SU-DHL-6 (cell line): Measurements from ENCODE around the gene UVSSA.

Source experiments
- H2AFZ ChIP-seq: fragments of 200-600 bp; sonication (generic); 2 replicates; pipeline ENCODE4 v1.6.1; 2014; ENCODE audit warnings: low read depth, mild to moderate bottlenecking, moderate library complexity, mixed read lengths, antibody characterized with exemption, low read length; ENCODE audit not compliant: severe bottlenecking
- H3F3A ChIP-seq: fragments of 200-600 bp; shearing (Covaris generic); 2 replicates; pipeline ENCODE4 v1.6.0; 2016; ENCODE audit warnings: antibody characterized with exemption, mild to moderate bottlenecking; ENCODE audit not compliant: insufficient read depth
- H3K27ac ChIP-seq: fragments of 200-600 bp; sonication (generic); 2 replicates; pipeline ENCODE4 v1.5.1; 2016; ENCODE audit warnings: low read depth, mild to moderate bottlenecking, low read length, moderate library complexity, mixed read lengths
- H3K27me3 ChIP-seq: fragments of 200-600 bp; sonication (generic), shearing (Covaris generic); 2 replicates; pipeline ENCODE4 v1.6.0; 2014; ENCODE audit warnings: mild to moderate bottlenecking, low read length
- H3K36me3 ChIP-seq: fragments of 200-600 bp; sonication (generic); 2 replicates; pipeline ENCODE4 v1.6.1; 2014; ENCODE audit warnings: mild to moderate bottlenecking, low read length, mixed read lengths
- H3K4me2 ChIP-seq: fragments of 300-600, 200-600 bp; shearing (Covaris generic), sonication (generic); 2 replicates; pipeline ENCODE4 v1.6.0; 2014; ENCODE audit warnings: low read length, low read depth, mild to moderate bottlenecking; ENCODE audit not compliant: poor library complexity, severe bottlenecking
- H3K4me3 ChIP-seq: fragments of 200-600 bp; sonication (generic); 2 replicates; pipeline ENCODE4 v1.5.1; 2014; ENCODE audit warnings: antibody characterized with exemption, low read length, mild to moderate bottlenecking, mixed read lengths; ENCODE audit not compliant: insufficient read depth, poor library complexity, severe bottlenecking
- H3K79me2 ChIP-seq: fragments of 200-600 bp; sonication (generic); 2 replicates; pipeline ENCODE4 v1.6.1; 2014; ENCODE audit warnings: mild to moderate bottlenecking, low read length, moderate library complexity; ENCODE audit not compliant: insufficient read depth
- H3K9ac ChIP-seq: fragments of 200-600 bp; sonication (generic); 2 replicates; pipeline ENCODE4 v1.7.0; 2014; ENCODE audit warnings: mild to moderate bottlenecking, low read length
- H3K9me2 ChIP-seq: fragments of 200-600 bp; sonication (generic); replicated peaks from 2 replicates; pipeline ENCODE4 v1.6.1; 2014; ENCODE audit warnings: low read length; ENCODE audit not compliant: insufficient read depth
- H3K9me3 ChIP-seq: fragments of 200-600 bp; sonication (generic); 2 replicates; pipeline ENCODE4 v1.6.1; 2014; ENCODE audit warnings: low read length, mixed read lengths; ENCODE audit not compliant: insufficient read depth
- H4K20me1 ChIP-seq: fragments of 200-600 bp; sonication (generic); 2 replicates; pipeline ENCODE4 v1.6.1; 2014; ENCODE audit warnings: low read depth, mild to moderate bottlenecking, antibody characterized with exemption, low read length, moderate library complexity, mixed read lengths
- CTCF ChIP-seq: fragments of 200-600 bp; sonication (generic); IDR thresholded peaks from one replicate; pipeline ENCODE4 v1.5.1; 2017; ENCODE audit warnings: antibody characterized with exemption, mild to moderate bottlenecking, low read length, moderate library complexity; ENCODE audit not compliant: insufficient read depth, poor library complexity, severe bottlenecking
- EZH2phosphoT487 ChIP-seq: fragments of 200-600 bp; sonication (generic), shearing (Covaris generic); conservative IDR thresholded peaks from 2 replicates; pipeline ENCODE4 v1.6.1; 2018; ENCODE audit warnings: mild to moderate bottlenecking, antibody characterized with exemption, low read length, moderate library complexity, mixed read lengths

Gene UVSSA

GRCh38 chr4:1318488-1319213 lies 28.4 kb upstream of the UVSSA start:
- no peaks in the 10 kb centered on the region for H3F3A ChIP-seq

GRCh38 chr4:1321486-1321885 lies 25.5 kb upstream of the UVSSA start:
- Histone ChIP-seq H2AFZ (no peak overlapping the region), H3F3A (no peaks in the 10 kb centered on the region), H3K9me2 (no peaks in the 10 kb centered on the region), H3K79me2 (no peaks in the 10 kb centered on the region), H3K9me3 (no peaks in the 10 kb centered on the region), H4K20me1 (no peaks in the 10 kb centered on the region), H3K27ac (no peak overlapping the region), H3K36me3 (no peaks in the 10 kb centered on the region), H3K9ac (no peak overlapping the region), H3K27me3 (no peaks in the 10 kb centered on the region), H3K4me2 (no peak overlapping the region), H3K4me3 (no peak overlapping the region)
- TF ChIP-seq EZH2phosphoT487 (no peak), CTCF (no peak)

More at GRCh38 chr4:1318488-1319213, 28.4 kb upstream of the UVSSA start:
- no peak overlapping the region for H3K9ac ChIP-seq
- no peak overlapping the region for H2AFZ ChIP-seq
- no peaks in the 10 kb centered on the region for H3K9me3 ChIP-seq
- no peak overlapping the region for H3K4me2 ChIP-seq
- no peak overlapping the region for H3K27ac ChIP-seq
- no peaks in the 10 kb centered on the region for H3K27me3 ChIP-seq
- no peaks in the 10 kb centered on the region for H3K79me2 ChIP-seq
- H3K4me3 ChIP-seq: no peak overlapping the region
- no peaks in the 10 kb centered on the region for H3K9me2 ChIP-seq
- H3K36me3 ChIP-seq: peaks cover 4% of the 10 kb centered on the region; the same call in 1 of the 2 replicates
- TF ChIP-seq EZH2phosphoT487 (no peak), CTCF (peak; percentile 28)
- H4K20me1 ChIP-seq: no peaks in the 10 kb centered on the region

GRCh38 chr4:1321946-1322650 lies 24.9 kb upstream of the UVSSA start:
- no peaks in the 10 kb centered on the region for H3K36me3 ChIP-seq
- H3K27ac ChIP-seq: no peak overlapping the region
- H3K9ac ChIP-seq: no peak overlapping the region
- H3F3A ChIP-seq: no peaks in the 10 kb centered on the region
- H3K79me2 ChIP-seq: no peaks in the 10 kb centered on the region
- H3K4me3 ChIP-seq: no peak overlapping the region
- TF ChIP-seq EZH2phosphoT487 (no peak), CTCF (no peak)
- no peaks in the 10 kb centered on the region for H3K27me3 ChIP-seq
- no peaks in the 10 kb centered on the region for H3K9me3 ChIP-seq
- no peaks in the 10 kb centered on the region for H3K9me2 ChIP-seq
- H3K4me2 ChIP-seq: no peak overlapping the region
- H4K20me1 ChIP-seq: no peaks in the 10 kb centered on the region
- H2AFZ ChIP-seq: no peak overlapping the region
